T-helper 1 cell (primary cell): ENCODE results near the gene MGAT4D.
A peak's percentile ranks its signal among the peaks of the same experiment; 100 is the strongest.
"Not testable (repeated sequence)": the region's sequence is repeated elsewhere in the genome, so short reads cannot be mapped to it uniquely, and the experiment has no call there.

ENCODE experiments used
- DNase-seq, 5 donors: peaks; one replicate each; pipeline ENCODE4 v3.0.0-alpha.2; 2012 to 2020

MGAT4D gene

DNA sequence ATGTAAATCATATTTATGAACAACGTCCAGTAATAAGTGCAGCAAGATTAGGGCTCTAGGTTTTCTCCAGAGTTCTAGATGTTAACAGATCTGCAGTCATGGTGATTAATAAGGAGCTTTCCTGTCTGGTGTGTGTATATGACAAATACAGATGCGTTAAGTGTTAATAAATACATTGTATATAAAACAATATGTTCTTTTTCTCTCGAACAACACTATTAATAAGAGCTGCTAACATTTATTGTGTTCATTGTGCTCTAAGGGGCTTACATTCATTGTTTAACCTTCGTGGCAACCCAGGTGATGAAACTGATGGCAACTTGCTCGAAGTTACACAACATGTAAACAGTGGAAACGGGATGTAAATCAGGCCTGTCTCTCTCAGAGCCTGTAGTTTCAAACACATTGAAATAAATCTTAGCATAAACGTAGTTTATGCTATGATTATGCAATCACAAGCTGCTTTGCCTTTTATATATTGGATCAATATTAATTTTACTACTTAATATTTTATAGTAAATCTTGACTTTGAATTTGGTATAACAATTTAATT, 70.1 kb downstream of the MGAT4D start:
- DNase-seq, result no peak

DNA sequence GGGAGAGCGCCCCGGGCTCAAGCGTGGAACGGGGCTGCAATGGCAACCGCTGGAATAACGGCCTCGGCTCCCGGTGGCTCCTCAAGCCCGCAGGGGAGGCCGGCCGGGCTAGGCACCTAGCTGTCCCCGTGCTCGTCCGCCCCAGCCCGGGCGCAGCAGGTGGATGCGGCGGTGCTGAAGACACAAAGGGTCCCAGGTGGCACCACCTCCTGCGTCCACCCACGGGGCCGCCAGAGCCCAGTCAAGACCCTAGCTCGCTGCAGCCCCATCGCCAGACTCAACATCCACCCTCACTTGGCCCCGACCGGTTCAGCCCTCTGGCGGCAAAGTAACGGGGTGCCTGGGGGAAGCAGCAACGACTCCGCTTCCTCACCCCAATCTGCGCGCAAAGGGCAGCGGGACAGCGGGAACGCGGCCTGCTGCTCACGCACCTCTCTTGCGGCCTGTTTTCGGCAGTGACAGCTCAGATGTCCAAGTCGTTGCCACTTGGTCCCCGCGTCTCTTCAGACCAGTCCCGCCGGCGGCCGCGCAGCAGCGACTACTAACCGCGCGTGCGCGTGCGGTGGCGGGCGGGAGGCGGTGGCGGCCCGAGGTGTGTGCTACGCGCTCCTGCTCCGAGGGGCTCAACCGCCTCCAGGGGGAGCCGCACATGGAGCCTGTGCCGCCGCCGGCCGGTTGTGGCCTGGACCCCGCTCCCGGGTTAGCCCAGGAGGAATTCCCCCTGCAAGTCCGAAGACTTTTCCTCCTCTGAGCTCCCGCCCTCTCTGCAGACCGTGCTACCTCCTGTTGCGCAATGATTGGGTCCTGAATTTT, 70.8 kb downstream of the MGAT4D start, which contains the start of gene CLGN:
Gene CLGN, minus strand, starts transcription at position 543 of the 813 bp plus-strand sequence. CDS start 14,570 bp downstream, outside the sequence.
- DNase-seq, result peak in 4 of 5 donors; percentile 3 to 30 (median 9)

DNA sequence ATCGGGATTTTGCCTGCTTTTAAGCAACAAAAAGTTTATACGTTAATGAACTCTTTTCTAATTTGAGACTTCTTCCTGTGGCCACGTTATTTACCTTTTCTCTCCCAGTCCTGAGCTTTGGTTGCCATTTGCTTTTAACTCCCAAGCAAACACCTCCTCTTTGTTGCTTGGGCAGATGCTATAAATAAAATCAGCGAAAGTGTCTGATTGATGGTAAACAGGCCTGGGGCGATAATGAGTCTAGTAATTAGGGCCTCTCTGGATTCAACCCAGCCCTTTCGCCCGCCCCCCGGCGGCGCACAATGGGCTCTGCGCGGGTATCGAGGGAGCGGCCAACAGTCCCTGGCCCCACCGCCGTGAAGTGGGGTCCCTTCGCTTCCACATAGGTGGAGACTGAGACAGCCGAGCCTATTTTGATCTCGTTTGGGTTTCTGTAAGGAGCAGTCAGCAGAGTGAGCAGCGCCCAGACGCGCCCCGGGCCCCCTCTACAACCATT, 71.4 kb downstream of the MGAT4D start:
- no peak for DNase-seq

- DNase-seq, result no peak
Observed at GRCh38 chr4:140423106-140423505, 75.0 kb downstream of the MGAT4D start.

DNA sequence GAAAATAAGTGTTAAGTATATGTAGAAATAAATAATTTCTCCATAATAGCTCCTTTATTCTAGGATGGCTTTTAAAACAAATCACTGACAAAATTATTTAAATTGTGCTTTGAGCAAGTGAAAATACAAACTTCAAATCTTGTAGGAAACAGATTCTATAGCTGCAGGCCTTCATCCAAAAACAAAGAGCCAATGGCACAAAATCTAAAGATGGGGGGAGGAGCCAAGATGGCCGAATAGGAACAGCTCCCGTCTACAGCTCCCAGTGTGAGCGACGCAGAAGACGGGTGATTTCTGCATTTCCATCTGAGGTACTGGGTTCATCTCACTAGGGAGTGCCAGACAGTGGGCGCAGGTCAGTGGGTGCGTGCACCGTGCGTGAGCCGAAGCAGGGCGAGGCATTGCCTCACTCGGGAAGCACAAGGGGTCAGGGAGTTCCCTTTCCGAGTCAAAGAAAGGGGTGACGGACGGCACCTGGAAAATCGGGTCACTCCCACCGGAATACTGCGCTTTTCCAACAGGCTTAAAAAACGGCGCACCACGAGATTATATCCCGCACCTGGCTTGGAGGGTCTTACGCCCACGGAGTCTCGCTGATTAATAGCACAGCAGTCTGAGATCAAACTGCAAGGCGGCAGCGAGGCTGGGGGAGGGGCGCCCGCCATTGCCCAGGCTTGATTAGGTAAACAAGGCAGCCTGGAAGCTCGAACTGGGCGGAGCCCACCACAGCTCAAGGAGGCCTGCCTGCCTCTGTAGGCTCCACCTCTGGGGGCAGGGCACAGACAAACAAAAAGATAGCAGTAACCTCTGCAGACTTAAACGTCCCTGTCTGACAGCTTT, 84.7 kb downstream of the MGAT4D start:
- not testable (repeated sequence) for DNase-seq

DNA sequence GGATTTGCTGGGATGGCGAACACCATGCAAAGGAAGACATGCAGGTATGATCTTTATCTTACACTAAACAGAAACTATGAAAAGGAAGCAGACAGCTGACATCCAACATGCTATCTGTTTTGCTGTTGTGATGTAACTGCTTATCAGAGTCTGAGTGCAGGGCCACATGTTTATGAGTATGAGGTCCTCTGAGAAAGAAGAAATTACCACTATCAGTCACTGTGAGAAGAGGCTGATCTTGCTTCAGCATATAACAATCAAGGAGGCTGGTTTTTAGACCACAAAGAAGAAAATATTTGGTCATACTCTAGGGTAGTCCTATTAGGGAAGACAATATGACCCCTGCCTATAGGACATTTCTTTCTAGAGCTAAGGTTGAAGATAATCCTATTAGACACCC, 89.1 kb downstream of the MGAT4D start:
- DNase-seq, result no peak

- DNase-seq, result no peak
Observed at GRCh38 chr4:140406292-140406691, 91.8 kb downstream of the MGAT4D start.

DNA sequence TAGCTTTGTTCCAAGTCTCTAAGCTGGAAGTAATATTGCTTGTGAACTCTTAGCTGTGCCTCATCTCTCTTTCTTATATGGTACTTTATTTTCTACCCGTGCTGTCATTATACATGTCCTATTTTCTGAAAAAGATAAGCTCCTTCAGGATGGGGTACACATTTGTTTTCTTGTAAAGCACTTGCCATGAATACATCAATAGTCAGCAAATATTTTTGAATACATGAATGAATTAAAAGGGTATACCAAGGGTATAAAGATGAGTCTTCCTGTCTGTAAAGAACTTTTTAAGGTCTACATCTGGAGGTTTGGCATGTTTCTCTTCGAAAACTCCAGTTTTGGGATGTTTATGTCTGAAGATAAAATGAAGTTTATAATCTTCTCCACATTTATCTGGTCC, 98.0 kb downstream of the MGAT4D start:
- no peak for DNase-seq

GRCh38 chr4:140395668-140396067, 102.4 kb downstream of the MGAT4D start:
- no peak for DNase-seq
